Endodermal cell (in vitro differentiated cells): Measurements from ENCODE around the gene SNTN. TPM values are rescaled to one million over a fixed set of nuclear protein-coding genes. Genes with fewer than 3 reads are reported as not detected.

Source experiments
- DNase-seq: peaks from one replicate; pipeline ENCODE4 v3.0.0-alpha.2; 2017
- H3K27ac ChIP-seq: 2 replicates; pipeline ENCODE4 v1.5.1; 2013; ENCODE audit warnings: mild to moderate bottlenecking, low read depth, low read length, moderate library complexity
- H3K27me3 ChIP-seq: 2 replicates; pipeline ENCODE4 v1.6.1; 2013; ENCODE audit warnings: mild to moderate bottlenecking, low read length, moderate library complexity; ENCODE audit not compliant: insufficient read depth, control insufficient read depth, poor library complexity, severe bottlenecking
- H3K36me3 ChIP-seq: 2 replicates; pipeline ENCODE4 v1.7.0; 2013; ENCODE audit warnings: mild to moderate bottlenecking, low read length, moderate library complexity; ENCODE audit not compliant: control insufficient read depth, insufficient read depth
- H3K4me1 ChIP-seq: one replicate; pipeline ENCODE4 v1.7.0; 2013; ENCODE audit warnings: low read length; ENCODE audit not compliant: control insufficient read depth, insufficient read depth
- H3K4me3 ChIP-seq: 2 replicates; pipeline ENCODE4 v1.5.1; 2013; ENCODE audit warnings: mild to moderate bottlenecking, low read length, moderate library complexity
- H3K9ac ChIP-seq: 2 replicates; pipeline ENCODE4 v1.6.1; 2013; ENCODE audit warnings: mild to moderate bottlenecking, low read length, moderate library complexity; ENCODE audit not compliant: poor library complexity, severe bottlenecking; ENCODE audit errors: extremely low read depth
- H3K9me3 ChIP-seq: 2 replicates; pipeline ENCODE4 v1.6.1; 2013; ENCODE audit warnings: mild to moderate bottlenecking, low read length, moderate library complexity; ENCODE audit not compliant: control insufficient read depth
- H3K27ac Mint-ChIP-seq: 2 replicates; pipeline ENCODE4 v1.8.0; 2020; ENCODE audit warnings: mixed read lengths
- H3K27me3 Mint-ChIP-seq: 2 replicates; pipeline ENCODE4 v1.8.0; 2021; ENCODE audit warnings: mild to moderate bottlenecking, mixed read lengths; ENCODE audit not compliant: insufficient read depth
- H3K36me3 Mint-ChIP-seq: 2 replicates; pipeline ENCODE4 v1.8.0; 2020; ENCODE audit warnings: low read depth, mixed read lengths
- H3K4me1 Mint-ChIP-seq: 2 replicates; pipeline ENCODE4 v1.8.0; 2020; ENCODE audit warnings: mixed read lengths
- H3K4me3 Mint-ChIP-seq: 2 replicates; pipeline ENCODE4 v1.8.0; 2020; ENCODE audit warnings: mild to moderate bottlenecking, moderate library complexity, mixed read lengths
- H3K9me3 Mint-ChIP-seq: 2 replicates; pipeline ENCODE4 v1.8.0; 2020; ENCODE audit warnings: mild to moderate bottlenecking, mixed read lengths
- CTCF ChIP-seq: fragments of 200-600 bp; sonication (generic); conservative IDR thresholded peaks from 2 replicates; pipeline ENCODE4 v1.5.0; 2021; ENCODE audit warnings: antibody characterized with exemption, mild to moderate bottlenecking
- WGBS, 2 experiments: methylation state at CpG; one replicate each; pipeline versions ENCODE4 v1.1.5 to v1.1.7; 2013; ENCODE audit warnings: missing lambda C conversion rate in 2 of 2, mixed read lengths in 1 of 2; ENCODE audit not compliant: insufficient coverage in 1 of 2, insufficient read length in 1 of 2; 5-methylcytosine and 5-hydroxymethylcytosine counted together
- total RNA-seq, 2 donors: library from RNA; stranded (reverse); fragmentation: NEBNext Ultra II Directional in 1 of 2; extraction: Animal tissue kit (Norgen Biotek cat#: 25700) in 1 of 2; gene quantifications; 2 replicates in 1 of 2; 3 replicates in 1 of 2; pipeline ENCODE4 v1.2.1, GENCODE V29; 2021

The SNTN gene
- total RNA-seq, 2 donors from 2014 or later = 0.40 TPM; not detected in 1

- Histone ChIP-seq H3K4me1 (no peaks in the 10 kb centered on the region), H3K27ac (no peak overlapping the region), H3K4me3 (no peak overlapping the region), H3K27me3 (peaks cover 13% of the 10 kb centered on the region), H3K9ac (no peak overlapping the region), H3K9me3 (no peaks in the 10 kb centered on the region), H3K36me3 (no peaks in the 10 kb centered on the region)
- no peak for DNase-seq
- Mint-ChIP-seq H3K27me3 (peaks cover 12% of the 10 kb centered on the region), H3K36me3 (no peaks in the 10 kb centered on the region), H3K9me3 (no peaks in the 10 kb centered on the region), H3K27ac (no peak overlapping the region), H3K4me1 (peaks cover 2% of the 10 kb centered on the region), H3K4me3 (no peak overlapping the region)
- no peak for TF ChIP-seq CTCF
- 94 to 100% methylated on average over 4 of the region's 4 CpGs for WGBS, 2 experiments
These were observed 42.6 kb upstream of the SNTN start for GRCh38 chr3:63609834-63610233.

DNA sequence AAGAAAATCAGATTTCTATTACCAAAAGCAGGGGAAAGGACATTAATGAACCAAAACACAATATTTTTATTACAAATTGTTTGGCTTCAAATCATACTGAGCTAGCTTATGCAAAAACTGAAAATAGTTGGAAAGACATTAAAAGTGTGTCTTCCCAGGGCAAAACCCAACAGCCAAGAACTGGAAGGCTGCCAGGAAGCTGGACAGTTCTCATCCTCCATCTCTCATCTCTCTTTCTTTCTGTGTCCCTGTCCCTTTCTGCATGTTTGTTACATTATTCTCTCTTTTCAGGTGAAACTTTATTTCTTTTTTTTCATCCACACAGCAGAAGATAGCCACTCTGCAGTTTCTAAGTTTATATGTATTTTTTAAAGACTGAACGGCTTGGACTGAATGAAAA is 41.1 kb upstream of the SNTN start:
- H3K9me3 ChIP-seq = no peaks in the 10 kb centered on the region
- H3K4me3 Mint-ChIP-seq = no peak overlapping the region

GRCh38 chr3:63613561-63613960 is 38.9 kb upstream of the SNTN start:
- no peak for TF ChIP-seq CTCF
- Histone ChIP-seq H3K27me3 (peaks cover 22% of the 10 kb centered on the region), H3K4me3 (no peak overlapping the region), H3K36me3 (no peaks in the 10 kb centered on the region), H3K27ac (no peak overlapping the region), H3K4me1 (peaks cover 18% of the 10 kb centered on the region), H3K9ac (no peak overlapping the region), H3K9me3 (no peaks in the 10 kb centered on the region)
- Mint-ChIP-seq H3K36me3 (no peaks in the 10 kb centered on the region), H3K4me3 (no peak overlapping the region), H3K4me1 (peaks cover 26% of the 10 kb centered on the region), H3K27ac (no peak overlapping the region), H3K9me3 (no peaks in the 10 kb centered on the region), H3K27me3 (peaks cover 18% of the 10 kb centered on the region)
- DNase-seq = no peak
- WGBS, 2 experiments = 57% methylated on average over 1 of the region's 1 CpG; no CpG with 5 or more reads in 1 of the 2 experiments

More for the DNA sequence above, 41.1 kb upstream of the SNTN start:
- Histone ChIP-seq H3K27me3 (peaks cover 22% of the 10 kb centered on the region), H3K9ac (no peak overlapping the region), H3K4me1 (peaks cover under 1% of the 10 kb centered on the region), H3K4me3 (no peak overlapping the region), H3K27ac (no peak overlapping the region), H3K36me3 (no peaks in the 10 kb centered on the region)
- Mint-ChIP-seq H3K36me3 (no peaks in the 10 kb centered on the region), H3K27ac (no peak overlapping the region), H3K9me3 (no peaks in the 10 kb centered on the region), H3K4me1 (peaks cover 7% of the 10 kb centered on the region), H3K27me3 (peaks cover 18% of the 10 kb centered on the region)
- 94% methylated on average over 1 of the region's 1 CpG; no CpG with 5 or more reads in 1 of the 2 experiments for WGBS, 2 experiments
- DNase-seq = no peak
- TF ChIP-seq CTCF = no peak
